NCI-H524 treated with DMSO at 0.1 percent for 48 hours (cell line): ENCODE data around the gene PHYHD1.

Source experiments
- DNase-seq: peaks from one replicate; lab custom pipeline; 2025; lab: John Stamatoyannopoulos, UW

PHYHD1 gene

DNA sequence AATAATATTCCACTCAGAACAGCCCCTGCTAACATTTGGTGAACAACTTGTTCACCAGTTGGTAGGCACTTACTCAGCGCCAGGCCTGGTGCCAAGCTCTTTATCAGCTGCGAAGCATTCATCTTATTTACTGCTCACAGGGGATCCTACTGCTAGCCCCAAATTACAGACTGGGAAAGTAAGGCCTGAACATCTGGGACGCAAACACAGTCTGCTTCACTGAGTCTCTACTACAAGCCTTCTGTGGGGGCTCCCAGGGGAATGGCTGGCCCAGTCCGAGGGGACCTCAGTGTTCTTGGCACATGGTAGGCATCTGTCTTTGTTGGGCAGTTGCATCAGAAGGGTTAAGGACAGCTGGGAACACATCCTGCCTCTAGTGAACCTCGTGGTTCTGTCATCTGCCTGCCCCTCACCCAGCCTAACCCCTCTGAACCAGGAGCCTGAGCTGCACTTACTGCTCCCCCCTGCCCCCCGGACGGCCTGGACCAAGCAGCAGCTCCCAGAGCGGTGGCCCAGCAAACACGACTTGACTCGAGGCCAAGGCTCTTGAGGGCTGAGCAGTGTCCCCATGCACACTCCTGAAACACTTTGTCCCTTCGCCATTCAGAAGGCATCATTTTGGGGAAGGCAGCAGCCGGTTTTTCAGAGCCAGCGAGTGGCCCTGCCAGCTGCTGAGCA is at the start of gene PHYHD1:
Gene PHYHD1, plus strand, starts transcription at position 602 of the 678 bp plus-strand sequence. CDS start 1,342 bp downstream, outside the sequence.
- DNase-seq = peak; percentile 38

- DNase-seq = no peak
Observed at GRCh38 chr9:128877852-128878251, 42.9 kb upstream of the PHYHD1 start.

DNA sequence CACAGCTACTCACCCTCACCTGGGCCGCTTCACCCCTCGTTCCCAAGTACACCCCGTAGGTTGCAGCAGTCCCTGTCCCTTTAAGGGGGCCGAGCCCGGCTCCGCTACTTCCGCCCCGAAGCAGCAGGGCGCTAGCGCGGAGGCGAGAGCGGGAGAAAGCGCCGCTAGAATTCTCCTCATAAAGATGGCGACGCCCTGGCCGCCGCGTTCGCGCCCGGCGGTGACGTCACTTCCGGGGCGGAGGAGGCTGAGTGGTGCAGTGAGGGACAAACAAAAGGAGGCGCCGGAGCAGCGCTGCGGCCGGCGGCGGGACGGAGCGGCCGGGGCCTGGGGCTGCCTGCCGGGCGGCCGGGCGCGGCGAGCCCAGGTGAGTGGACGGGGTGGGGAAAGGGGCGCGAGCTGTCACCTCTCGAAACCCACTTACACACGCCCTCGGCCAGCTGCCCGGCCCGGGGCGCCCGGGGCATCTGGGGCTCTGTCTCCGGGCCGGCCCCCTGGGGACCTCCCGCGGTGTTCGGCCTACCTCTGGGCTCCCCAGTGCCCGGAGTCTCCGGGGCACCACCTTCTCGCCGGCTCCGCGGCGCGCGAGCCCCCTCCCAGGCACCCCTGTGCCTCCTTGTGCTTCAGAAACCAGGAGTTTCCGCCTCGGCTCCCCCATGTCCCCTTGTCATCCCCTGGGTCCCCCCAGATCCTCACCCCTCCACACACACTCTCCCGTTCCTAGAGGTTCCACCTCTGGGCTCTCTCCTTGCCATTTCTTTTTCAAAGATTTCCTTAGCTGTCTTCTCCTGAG is 38.7 kb upstream of the PHYHD1 start, which contains the start of the genes KYAT1 and LRRC8A:
Gene KYAT1, minus strand, starts transcription at position 67 of the 793 bp plus-strand sequence. CDS start 36,545 bp downstream, outside the sequence.
Gene LRRC8A, plus strand, starts transcription at position 250 of the 793 bp plus-strand sequence. CDS start 25,032 bp downstream, outside the sequence.
- DNase-seq = peak; percentile 87

GRCh38 chr9:128882677-128883603 is 37.8 kb upstream of the PHYHD1 start:
- no peak for DNase-seq

- DNase-seq = no peak
Observed at GRCh38 chr9:128884164-128884563, 36.6 kb upstream of the PHYHD1 start.

- no peak for DNase-seq
Observed at GRCh38 chr9:128885376-128885775, 35.4 kb upstream of the PHYHD1 start.

- DNase-seq = no peak
Observed at GRCh38 chr9:128885798-128886197, 35.0 kb upstream of the PHYHD1 start.

DNA sequence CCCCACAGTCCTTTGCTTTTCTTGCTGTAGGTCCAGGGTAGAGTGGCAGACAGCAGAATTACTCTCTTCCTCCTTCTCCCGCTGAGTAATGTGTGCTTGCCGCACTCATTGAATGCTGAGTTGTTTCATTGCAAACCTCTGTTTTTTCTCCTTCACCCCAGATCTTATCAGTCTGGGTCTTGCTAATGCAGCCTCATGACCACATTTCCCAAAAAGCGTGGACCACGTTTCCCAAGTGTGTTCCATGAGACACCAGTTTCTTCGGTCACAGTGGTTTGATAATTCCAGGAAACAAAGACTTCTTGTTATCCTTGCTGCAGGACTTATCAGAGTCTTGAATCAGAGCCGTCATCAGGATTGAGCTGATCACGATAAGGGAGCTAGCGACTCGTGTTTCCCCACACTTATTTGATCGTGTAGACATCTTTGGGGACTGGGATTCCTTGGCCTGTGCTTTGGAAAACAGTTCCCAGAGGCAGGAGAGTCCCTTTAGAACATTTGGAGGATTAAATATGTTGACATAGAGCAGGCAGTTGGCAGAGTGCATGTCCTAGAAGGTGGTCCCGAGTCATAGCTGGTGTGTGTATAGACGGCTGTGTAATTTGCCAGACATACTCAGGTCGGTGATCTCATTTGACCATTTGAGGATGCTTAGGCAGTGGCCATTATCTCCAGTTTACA is 34.4 kb upstream of the PHYHD1 start:
- no peak for DNase-seq

DNA sequence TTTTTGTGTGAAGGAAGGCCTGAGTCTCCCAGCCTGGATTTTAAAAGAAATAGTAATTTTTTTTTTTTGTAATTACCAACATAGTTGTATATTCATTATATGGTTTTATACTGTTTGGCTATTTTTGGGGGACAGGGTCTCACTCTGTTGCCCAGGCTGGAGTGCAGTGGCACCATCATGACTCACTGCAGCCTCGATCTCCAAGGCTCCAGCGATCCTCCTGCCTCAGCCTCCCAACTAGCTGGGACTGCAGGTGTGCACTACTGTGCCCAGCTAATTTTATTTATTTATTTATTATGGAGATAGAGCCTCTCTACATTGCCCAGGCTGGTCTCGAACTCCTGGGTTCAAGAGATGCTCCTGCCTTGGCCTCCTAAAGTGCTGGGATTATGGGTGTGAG is 33.7 kb upstream of the PHYHD1 start:
- DNase-seq = no peak

- DNase-seq = no peak
Observed at GRCh38 chr9:128887914-128888350, 32.9 kb upstream of the PHYHD1 start.

DNA sequence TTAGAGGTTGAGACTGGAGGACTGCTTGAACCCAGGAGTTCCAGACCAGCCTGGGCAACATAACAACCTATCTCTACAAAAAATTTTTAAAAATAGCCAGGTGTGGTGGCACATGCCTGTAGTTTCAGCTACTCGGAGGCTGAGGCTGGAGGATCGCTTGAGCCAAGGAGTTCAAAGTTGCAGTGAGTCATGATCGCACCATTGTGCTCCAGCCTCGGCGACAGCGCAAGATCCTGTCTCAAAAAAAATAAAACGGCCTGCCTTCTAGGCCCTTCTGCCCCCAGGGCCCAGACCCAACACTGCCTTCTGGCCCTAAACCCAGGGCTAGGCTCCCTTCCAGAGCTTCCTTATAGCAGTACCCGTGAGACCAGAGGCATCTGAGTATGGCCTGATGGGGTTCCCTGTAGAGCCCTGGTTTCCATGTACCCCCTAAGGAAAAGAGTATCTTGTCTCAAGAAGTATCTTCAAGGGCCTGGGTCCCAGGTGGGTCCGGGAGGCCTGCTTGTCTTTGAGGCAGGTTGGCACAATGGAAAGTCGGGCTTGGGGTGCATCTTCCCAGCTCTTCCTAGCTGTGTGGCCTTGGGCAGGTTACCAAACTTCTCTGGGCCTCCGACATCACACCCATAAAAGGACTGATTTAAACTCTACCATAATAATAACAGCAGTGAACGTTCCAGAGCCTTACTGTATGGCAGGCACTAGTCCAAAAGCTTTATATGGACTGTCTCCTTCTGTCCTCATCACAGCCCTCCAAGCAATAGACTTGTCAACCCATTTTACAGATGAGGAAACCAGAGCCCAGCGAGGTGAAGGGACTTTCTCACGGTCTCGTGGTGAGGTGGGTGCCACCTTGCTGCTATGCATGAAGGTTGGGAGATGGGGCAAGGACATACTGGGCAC is 29.2 kb upstream of the PHYHD1 start:
- no peak for DNase-seq

- DNase-seq = no peak
Observed at GRCh38 chr9:128892221-128892921, 28.4 kb upstream of the PHYHD1 start.

DNA sequence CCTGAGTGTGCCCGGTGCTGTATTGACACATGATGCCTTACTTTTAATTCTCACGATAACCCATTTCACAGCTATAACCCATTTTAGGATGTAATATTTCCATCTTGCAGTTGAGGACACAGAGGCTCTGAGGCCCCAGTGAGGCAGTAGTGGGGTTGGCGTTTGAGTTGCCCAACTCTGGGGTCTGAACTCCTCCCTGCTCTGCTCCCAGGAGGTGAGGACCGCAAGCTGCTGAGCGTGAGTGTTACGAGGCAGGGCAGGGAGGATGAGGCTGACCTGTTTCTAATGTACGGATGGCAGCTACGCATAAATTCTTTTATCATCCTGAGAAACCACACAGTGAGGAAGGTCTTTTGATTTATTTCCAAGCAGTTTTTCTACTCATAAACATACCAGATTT is 27.4 kb upstream of the PHYHD1 start:
- no peak for DNase-seq

- DNase-seq = no peak
Observed at GRCh38 chr9:128894764-128895163, 26.0 kb upstream of the PHYHD1 start.

- DNase-seq = no peak
Observed at GRCh38 chr9:128895556-128895955, 25.2 kb upstream of the PHYHD1 start.

DNA sequence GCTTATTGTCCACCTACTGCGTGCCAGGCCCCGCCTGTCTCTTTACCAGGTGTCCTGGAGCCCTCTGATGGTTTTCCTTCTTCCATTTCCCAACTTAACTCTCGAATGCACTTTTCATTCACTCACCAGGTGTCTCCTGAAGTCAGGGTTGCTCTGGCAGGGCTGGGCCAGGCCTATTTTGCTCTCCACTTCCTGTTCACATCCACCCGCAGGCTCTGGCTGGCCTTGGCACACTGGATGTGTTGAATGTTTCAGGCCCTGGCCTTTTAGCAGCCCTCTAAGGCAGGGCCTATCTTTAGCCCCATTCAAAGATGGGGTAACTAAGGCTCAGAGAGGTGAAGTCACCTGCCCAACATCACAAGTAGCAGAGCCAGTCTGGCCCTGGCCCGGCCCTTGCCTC is 22.4 kb upstream of the PHYHD1 start:
- no peak for DNase-seq

DNA sequence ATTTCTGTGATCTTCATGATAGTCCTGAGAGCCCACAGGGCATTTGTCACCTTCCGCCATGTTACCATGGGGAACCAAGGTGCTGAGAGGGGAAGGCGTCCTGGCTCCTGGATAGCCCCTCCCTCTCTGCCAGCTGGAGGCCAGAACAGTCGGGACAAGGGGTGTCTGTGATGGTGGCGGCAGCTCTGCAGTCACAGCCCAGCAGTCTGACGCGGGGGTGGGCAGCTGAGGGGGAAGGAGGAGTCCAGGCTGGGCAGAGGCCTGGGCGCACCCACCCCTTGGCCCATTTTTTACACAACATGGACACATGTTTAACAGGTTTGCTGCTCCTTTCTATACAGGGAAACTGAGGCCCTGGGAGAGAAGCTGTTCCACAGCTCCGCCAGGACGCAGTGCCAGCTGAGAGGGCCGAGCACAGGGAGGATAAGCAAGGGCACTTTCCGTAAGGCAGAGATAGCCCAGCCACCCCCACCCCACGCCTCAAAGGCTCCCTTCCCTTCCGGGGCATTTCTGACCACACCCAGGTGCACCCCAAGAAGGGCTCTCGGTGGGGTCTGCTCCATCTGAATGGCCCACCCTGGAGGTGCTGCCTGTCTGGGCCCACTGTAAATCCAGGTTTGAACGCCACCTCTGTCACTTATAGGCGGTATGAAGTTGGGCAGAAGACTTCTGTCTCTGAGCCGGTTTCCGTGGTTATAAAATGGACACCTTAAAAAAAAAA is 21.8 kb upstream of the PHYHD1 start:
- no peak for DNase-seq

DNA sequence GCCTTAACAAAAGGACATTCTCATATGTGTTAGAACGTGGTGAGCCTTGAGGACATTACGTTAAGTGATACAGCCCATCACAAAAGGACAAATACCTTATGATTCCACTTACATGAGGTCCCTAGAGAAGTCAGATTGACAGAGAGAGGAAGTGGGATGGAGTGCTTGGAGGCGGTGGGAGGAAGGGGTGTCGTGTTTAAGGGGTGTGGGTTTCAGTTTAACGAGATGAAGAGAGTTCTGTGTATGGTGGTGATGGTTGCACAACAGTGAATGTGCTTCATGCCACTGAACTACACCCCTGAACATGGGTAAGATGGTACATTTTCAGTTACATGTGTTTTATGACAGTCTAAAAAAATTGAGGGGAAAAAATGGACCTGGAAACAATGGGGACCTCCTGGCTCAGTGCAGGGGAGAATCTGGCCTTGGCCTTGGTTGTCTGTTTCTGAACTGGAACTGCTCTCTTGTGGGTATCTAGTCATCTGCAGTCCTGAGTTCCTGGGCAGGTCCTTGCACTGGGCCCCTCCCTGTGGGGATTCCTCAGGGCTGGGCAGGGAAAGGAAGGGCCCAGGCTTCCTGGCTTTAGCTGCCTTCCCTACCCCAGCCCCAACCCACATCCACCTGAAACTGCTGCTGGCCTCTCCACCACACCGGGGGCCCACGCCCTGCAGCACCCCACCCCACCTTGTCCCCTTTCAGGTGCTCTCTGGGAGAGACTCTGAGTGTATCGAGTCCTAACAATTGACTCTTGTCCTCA is 21.0 kb upstream of the PHYHD1 start:
- DNase-seq = no peak
